AG09319 (cell line): Measurements from ENCODE around the gene ALS2.
A peak's percentile ranks its signal among the peaks of the same experiment; 100 is the strongest.
"Not testable (repeated sequence)": the region's sequence is repeated elsewhere in the genome, so short reads cannot be mapped to it uniquely, and the experiment has no call there.

Source experiments
- DNase-seq: peaks from one replicate; pipeline ENCODE4 v3.0.0-alpha.2; 2010; ENCODE audit warnings: low read depth; ENCODE audit errors: extremely low read depth
- TF ChIP-seq, protein P1 (sequence below): IDR thresholded peaks from 2 replicates; pipeline ENCODE4 v1.5.1; 2011; ENCODE audit warnings: low read depth, mild to moderate bottlenecking, inconsistent platforms, low read length, moderate library complexity

The ALS2 gene

DNA sequence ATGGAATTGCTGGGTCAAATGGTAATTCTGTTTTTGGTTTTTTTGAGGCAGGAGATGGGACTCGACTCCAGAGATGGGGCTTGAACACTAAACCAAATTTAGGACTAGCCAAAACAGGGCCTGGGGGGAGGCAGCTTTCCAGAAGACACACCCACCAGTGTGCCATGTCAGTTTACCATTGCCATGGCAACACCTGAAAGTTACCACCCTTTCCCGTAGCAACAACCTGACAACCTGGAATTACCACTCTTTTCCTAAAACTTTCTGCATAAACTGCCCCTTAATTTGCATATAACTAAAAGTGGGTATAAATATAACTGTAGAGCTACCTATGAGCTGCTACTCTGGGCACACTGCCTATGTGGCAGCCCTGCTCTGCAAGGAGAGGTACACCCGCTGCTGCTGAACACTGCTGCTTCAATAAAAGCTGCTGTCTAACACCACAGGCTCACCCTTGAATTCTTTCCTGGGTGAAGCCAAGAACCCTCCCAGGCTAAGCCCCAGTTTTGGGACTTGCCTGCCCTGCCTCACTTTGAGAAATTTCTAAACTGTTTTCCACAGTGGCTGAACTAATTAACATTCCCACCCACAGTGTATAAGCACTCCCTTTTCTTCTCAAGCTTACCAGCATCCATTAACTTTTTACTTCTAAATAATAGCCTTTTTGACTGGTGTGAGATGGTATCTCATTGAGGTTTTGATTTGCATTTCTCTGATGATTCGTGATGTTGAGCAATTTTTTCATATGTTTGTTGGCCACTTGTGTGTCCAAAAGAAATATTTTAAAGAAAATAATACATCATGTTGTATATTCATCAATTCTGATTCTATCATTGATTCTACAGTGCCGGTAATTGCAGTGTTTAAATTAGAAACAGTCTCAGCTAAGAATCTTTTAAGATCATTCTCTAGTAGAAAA lies 36.2 kb upstream of the ALS2 start:
- no peak for DNase-seq
- TF ChIP-seq, protein P1, sequence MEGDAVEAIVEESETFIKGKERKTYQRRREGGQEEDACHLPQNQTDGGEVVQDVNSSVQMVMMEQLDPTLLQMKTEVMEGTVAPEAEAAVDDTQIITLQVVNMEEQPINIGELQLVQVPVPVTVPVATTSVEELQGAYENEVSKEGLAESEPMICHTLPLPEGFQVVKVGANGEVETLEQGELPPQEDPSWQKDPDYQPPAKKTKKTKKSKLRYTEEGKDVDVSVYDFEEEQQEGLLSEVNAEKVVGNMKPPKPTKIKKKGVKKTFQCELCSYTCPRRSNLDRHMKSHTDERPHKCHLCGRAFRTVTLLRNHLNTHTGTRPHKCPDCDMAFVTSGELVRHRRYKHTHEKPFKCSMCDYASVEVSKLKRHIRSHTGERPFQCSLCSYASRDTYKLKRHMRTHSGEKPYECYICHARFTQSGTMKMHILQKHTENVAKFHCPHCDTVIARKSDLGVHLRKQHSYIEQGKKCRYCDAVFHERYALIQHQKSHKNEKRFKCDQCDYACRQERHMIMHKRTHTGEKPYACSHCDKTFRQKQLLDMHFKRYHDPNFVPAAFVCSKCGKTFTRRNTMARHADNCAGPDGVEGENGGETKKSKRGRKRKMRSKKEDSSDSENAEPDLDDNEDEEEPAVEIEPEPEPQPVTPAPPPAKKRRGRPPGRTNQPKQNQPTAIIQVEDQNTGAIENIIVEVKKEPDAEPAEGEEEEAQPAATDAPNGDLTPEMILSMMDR = no peak

- DNase-seq = peak; percentile 43
- TF ChIP-seq, protein P1 = no peak
Observed at GRCh38 chr2:201813996-201814760, 33.4 kb upstream of the ALS2 start.

GRCh38 chr2:201810604-201811003 lies 29.9 kb upstream of the ALS2 start:
- not testable (repeated sequence) for DNase-seq

- TF ChIP-seq, protein P1 = no peak
- no peak for DNase-seq
Observed at GRCh38 chr2:201809633-201810032, 28.9 kb upstream of the ALS2 start.

GRCh38 chr2:201808027-201808426 lies 27.3 kb upstream of the ALS2 start:
- no peak for DNase-seq
- TF ChIP-seq, protein P1 = no peak

DNA sequence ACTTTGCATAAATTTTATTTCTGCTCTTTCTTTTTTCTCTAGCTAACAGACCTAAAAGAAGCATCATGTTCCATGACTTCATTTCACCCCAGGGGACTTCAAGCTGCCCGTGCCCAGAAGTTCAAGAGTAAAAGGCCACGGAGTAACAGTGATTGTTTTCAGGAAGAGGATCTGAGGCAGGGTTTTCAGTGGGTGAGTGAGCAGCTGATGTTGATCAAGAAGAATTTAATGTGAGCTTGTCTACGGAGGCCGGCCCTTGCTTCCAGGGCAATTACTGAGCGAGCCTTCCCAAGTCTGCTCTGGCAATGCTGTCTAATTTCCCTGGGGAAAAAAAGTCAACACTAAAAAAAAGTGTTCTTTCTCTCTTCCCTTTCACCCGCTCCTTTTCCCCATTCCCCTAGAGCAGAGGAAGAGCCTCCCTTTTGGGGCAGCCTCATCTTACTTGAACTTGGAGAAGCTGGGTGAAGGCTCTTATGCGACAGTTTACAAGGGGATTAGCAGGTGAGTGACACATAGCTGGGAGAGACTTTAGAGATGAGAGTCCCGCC lies 26.8 kb upstream of the ALS2 start:
- peak; percentile 80 for DNase-seq
- TF ChIP-seq, protein P1 = no peak

- TF ChIP-seq, protein P1 = no peak
- DNase-seq = no peak
Observed at GRCh38 chr2:201806442-201807170, 25.9 kb upstream of the ALS2 start, which contains the start of gene CDK15. Gene CDK15 (plus strand): TSS chr2:201806537. CDS start chr2:201806665, 128 bp downstream.
